ENCODE data around the gene CFAP221.

GRCh38 chr2:119691651-119692245 is 147.5 kb downstream of the CFAP221 start:
- no peak for TF ChIP-seq CTCF (conservative IDR thresholded peaks at IDR 0.05; ENCODE audit: low read length)
- no peak for TF ChIP-seq EZH2phosphoT487 (IDR thresholded peaks at IDR 0.05; ENCODE audit: borderline replicate concordance)
